Astrocyte of the spinal cord (primary cell): ENCODE measurements around the gene TM9SF3.
A peak's percentile ranks its signal among the peaks of the same experiment; 100 is the strongest.

Experiments used
- DNase-seq: peaks from one replicate; pipeline ENCODE4 v3.0.0; 2011; ENCODE audit warnings: low read depth, low spot score
- H3K4me3 ChIP-seq: 2 replicates; pipeline ENCODE4 v1.5.1; 2011; ENCODE audit warnings: low read depth, mild to moderate bottlenecking, low read length, moderate library complexity
- CTCF ChIP-seq: IDR thresholded peaks from 2 replicates; pipeline ENCODE4 v1.5.1; 2012; ENCODE audit warnings: low read depth, mild to moderate bottlenecking, low read length, inconsistent platforms
- in situ Hi-C: cut with HindIII; loops from 2 replicates; pipeline ENCODE4 v1.10.0; 2017; ENCODE audit warnings: low sequenced_read_pairs

TM9SF3 gene

DNA sequence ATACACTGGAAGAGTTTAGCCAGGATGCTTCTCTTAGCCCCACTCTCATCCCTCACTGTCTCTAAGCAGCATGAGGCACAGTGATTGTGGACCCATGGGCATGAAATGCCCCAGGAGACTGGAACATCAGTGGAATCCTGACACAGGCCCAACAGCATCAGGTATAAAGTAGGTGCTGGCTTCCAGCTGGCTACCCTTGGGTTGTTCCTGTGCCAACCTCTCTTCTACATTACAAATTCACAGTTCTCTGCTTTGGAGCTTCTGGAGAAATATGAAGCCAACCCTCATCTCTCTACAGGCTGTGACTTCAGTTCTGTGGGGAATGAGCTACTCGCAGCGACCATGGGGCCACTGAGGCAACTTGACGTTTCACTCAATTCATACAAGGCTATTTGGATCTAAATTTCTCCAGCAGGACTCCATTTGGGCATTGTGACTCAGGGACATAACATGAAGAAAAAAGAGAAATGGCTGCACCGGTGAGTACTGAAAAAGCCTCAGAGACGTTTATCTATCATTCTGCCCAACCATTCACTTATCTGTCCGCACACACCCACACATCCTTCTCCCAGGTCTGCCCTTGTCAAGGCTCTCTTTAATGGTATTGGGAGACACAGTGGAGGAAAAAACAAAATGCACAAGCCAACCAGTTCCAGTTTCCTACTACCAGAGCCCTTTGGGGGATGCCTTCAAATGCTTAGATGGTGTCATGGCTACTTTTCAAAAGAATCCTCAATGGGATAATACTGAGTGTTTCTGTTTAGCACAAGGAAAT lies 35.4 kb upstream of the TM9SF3 start:
- TF ChIP-seq CTCF: no peak
- in situ Hi-C loops: no loop called here
- H3K4me3 ChIP-seq: no peak overlapping the region
- no peak for DNase-seq

DNA sequence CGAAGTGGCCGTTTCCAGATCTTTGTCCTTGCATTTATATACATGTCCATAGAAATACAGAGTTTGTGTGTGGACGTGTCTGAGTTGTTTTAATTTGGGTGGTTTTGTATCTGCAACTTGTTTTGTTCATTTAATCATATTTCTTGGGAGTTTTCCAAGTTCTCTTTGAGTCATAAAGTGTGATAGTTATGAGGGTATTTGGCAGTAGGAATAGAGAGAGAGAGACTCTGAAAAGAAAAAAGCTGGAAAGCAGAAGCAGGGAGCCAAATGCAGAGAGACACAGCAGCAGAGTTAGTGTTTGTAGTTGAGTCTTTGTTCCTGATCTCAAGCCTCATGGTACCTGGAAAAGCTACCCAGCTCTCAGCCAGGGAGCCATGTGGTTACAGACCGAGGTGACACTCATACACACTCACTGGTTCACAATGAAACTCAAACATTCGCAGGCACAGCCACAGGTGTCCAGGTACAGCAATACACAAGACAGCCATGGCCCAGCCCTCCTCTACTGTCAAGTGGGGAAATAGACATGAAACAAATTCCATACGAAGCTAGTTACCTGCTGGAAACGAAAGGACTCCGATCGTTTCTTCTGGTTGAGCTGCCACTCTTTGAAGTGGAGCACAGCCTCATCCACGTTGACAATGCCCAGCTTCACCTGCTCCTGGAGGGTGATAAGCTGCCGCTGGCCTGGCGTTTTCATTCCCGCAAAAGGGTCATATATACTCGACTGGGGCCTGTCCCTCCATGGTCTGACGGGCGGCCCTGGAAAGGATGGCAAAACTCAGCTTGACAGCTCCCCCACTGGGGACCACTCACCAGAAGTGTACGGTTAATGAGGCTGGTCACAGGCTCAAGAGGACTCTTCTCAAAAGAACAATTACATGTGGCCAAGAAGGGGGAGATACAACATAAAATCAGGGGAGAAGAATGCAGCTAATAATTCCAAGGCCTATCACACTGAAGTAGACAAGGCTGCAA lies 33.3 kb upstream of the TM9SF3 start:
- no peak for DNase-seq
- H3K4me3 ChIP-seq: no peak overlapping the region
- no peak for TF ChIP-seq CTCF
- in situ Hi-C loops: no loop called here

DNA sequence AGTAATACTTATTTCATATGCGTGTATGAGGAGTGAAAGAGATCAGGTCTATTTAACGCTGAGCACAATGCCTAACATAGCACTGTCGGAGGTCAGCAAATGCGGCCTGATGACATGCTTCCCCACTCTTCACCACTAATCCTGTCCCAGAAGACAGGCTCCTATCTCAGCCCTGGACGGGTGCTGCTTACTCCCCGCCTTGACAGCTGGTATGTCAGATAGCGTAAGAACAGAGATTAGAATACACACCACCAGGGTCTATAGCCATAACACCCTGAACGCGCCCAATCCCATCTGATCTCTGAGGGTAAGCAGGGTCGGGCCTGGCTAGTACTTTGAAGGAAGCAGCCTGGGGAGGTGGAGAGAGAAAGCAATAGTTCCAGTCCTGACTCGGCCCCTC lies 32.3 kb upstream of the TM9SF3 start:
- no peak overlapping the region for H3K4me3 ChIP-seq
- in situ Hi-C loops: no loop called here
- no peak for DNase-seq
- no peak for TF ChIP-seq CTCF

GRCh38 chr10:96618653-96619052 lies 31.8 kb upstream of the TM9SF3 start:
- no peak for TF ChIP-seq CTCF
- in situ Hi-C loops: no loop called here
- H3K4me3 ChIP-seq: no peak overlapping the region
- DNase-seq: peak; percentile 21

GRCh38 chr10:96616961-96617360 lies 30.1 kb upstream of the TM9SF3 start:
- TF ChIP-seq CTCF: no peak
- DNase-seq: no peak
- no peak overlapping the region for H3K4me3 ChIP-seq
- in situ Hi-C loops: no loop called here

DNA sequence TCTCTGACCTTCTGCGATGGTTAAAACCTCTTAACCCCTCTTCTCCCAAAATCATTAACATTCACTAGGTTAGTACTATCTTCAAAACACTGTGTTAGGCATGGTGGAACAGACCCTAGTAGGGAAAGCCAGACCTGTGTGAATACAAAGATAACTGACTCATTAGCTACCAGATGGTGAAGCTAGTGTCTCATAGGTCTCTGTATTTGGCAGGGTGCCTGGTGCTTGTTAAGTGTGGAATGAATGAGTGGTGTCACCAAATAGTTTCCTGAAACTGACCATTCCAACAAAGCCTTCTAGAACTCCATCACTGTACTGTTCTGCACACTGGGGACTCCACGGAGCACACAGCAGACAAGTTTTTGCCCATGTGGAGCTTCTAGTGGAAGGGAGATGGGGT lies 27.7 kb upstream of the TM9SF3 start:
- no peak overlapping the region for H3K4me3 ChIP-seq
- in situ Hi-C loops: no loop called here
- peak; percentile 84 for DNase-seq
- no peak for TF ChIP-seq CTCF
